ENCODE data around the gene COL4A3. TPM values are rescaled to one million over a fixed set of nuclear protein-coding genes. Genes with fewer than 3 reads are reported as not detected.

COL4A3 gene
- total RNA-seq, 1 donor from 2014 or later, result not detected

GRCh38 chr2:227326783-227327182, 162.4 kb downstream of the COL4A3 start:
- H3K4me1 ChIP-seq (ENCODE audit: insufficient read depth, low read length), result peaks cover 6% of the 10 kb centered on the region
- peaks cover 6% of the 10 kb centered on the region for H4K20me1 ChIP-seq (ENCODE audit: insufficient read depth, low read length)
- Mint-ChIP-seq H3K4me3 (ENCODE audit: unreplicated experiment) (peak overlapping the region; percentile 95), H3K27me3 (ENCODE audit: low read depth, unreplicated experiment) (no peaks in the 10 kb centered on the region), H3K36me3 (ENCODE audit: low read depth, unreplicated experiment) (peaks cover 3% of the 10 kb centered on the region), H3K27ac (ENCODE audit: unreplicated experiment) (no peak overlapping the region), H3K4me1 (ENCODE audit: low read depth, unreplicated experiment) (peaks cover 9% of the 10 kb centered on the region), H3K9me3 (ENCODE audit: unreplicated experiment) (peaks cover 4% of the 10 kb centered on the region)
- H2AFZ ChIP-seq (ENCODE audit: low read depth, low read length), result no peak overlapping the region
- no peak overlapping the region for H3K9ac ChIP-seq (ENCODE audit: low read length)
- no peak for TF ChIP-seq EZH2 (IDR thresholded peaks at IDR 0.05; ENCODE audit: insufficient read depth, low read length)
- TF ChIP-seq CTCF (IDR thresholded peaks at IDR 0.05; ENCODE audit: insufficient read depth, low read depth, low read length), result no peak
- no peak overlapping the region for H3K27ac ChIP-seq (ENCODE audit: low read depth, low read length)
- no peaks in the 10 kb centered on the region for H3K27me3 ChIP-seq (ENCODE audit: insufficient read depth, low read length)
- peaks cover 2% of the 10 kb centered on the region for H3K9me3 ChIP-seq (ENCODE audit: insufficient read depth, low read depth, low read length)
- DNase-seq (ENCODE audit: low read depth), result no peak
- peak overlapping the region; percentile 84 for H3K4me3 ChIP-seq (ENCODE audit: insufficient read depth, low read depth, low read length)
- H3K4me2 ChIP-seq (ENCODE audit: low read length), result peak overlapping the region; percentile 94
- peaks cover 71% of the 10 kb centered on the region for H3K79me2 ChIP-seq (ENCODE audit: insufficient read depth, low read length)
- FAIRE-seq, result no peak
- no peaks in the 10 kb centered on the region for H3K36me3 ChIP-seq (ENCODE audit: insufficient read depth, low read length)

GRCh38 chr2:227335713-227336112, 171.3 kb downstream of the COL4A3 start:
- no peak overlapping the region for H3K4me3 ChIP-seq (ENCODE audit: insufficient read depth, low read depth, low read length)
- Mint-ChIP-seq H3K4me1 (ENCODE audit: low read depth, unreplicated experiment) (no peaks in the 10 kb centered on the region), H3K4me3 (ENCODE audit: unreplicated experiment) (no peak overlapping the region), H3K36me3 (ENCODE audit: low read depth, unreplicated experiment) (peaks cover 10% of the 10 kb centered on the region), H3K27me3 (ENCODE audit: low read depth, unreplicated experiment) (no peaks in the 10 kb centered on the region), H3K27ac (ENCODE audit: unreplicated experiment) (no peak overlapping the region), H3K9me3 (ENCODE audit: unreplicated experiment) (no peaks in the 10 kb centered on the region)
- peaks cover 11% of the 10 kb centered on the region for H3K36me3 ChIP-seq (ENCODE audit: insufficient read depth, low read length)
- H4K20me1 ChIP-seq (ENCODE audit: insufficient read depth, low read length), result no peaks in the 10 kb centered on the region
- no peaks in the 10 kb centered on the region for H3K27me3 ChIP-seq (ENCODE audit: insufficient read depth, low read length)
- DNase-seq (ENCODE audit: low read depth) (no peak), FAIRE-seq (no peak)
- H3K27ac ChIP-seq (ENCODE audit: low read depth, low read length), result no peak overlapping the region
- H2AFZ ChIP-seq (ENCODE audit: low read depth, low read length), result no peak overlapping the region
- H3K4me1 ChIP-seq (ENCODE audit: insufficient read depth, low read length), result no peaks in the 10 kb centered on the region
- no peak overlapping the region for H3K9ac ChIP-seq (ENCODE audit: low read length)
- no peak for TF ChIP-seq CTCF (IDR thresholded peaks at IDR 0.05; ENCODE audit: insufficient read depth, low read depth, low read length)
- TF ChIP-seq EZH2 (IDR thresholded peaks at IDR 0.05; ENCODE audit: insufficient read depth, low read length), result no peak
- H3K79me2 ChIP-seq (ENCODE audit: insufficient read depth, low read length), result peaks cover 16% of the 10 kb centered on the region
- no peaks in the 10 kb centered on the region for H3K9me3 ChIP-seq (ENCODE audit: insufficient read depth, low read depth, low read length)
- H3K4me2 ChIP-seq (ENCODE audit: low read length), result no peak overlapping the region

GRCh38 chr2:227337442-227337841, 173.0 kb downstream of the COL4A3 start:
- TF ChIP-seq EZH2 (IDR thresholded peaks at IDR 0.05; ENCODE audit: insufficient read depth, low read length) (no peak), CTCF (IDR thresholded peaks at IDR 0.05; ENCODE audit: insufficient read depth, low read depth, low read length) (no peak)
- no peaks in the 10 kb centered on the region for H3K27me3 ChIP-seq (ENCODE audit: insufficient read depth, low read length)
- H3K79me2 ChIP-seq (ENCODE audit: insufficient read depth, low read length), result peaks cover 6% of the 10 kb centered on the region
- H3K4me3 ChIP-seq (ENCODE audit: insufficient read depth, low read depth, low read length), result no peak overlapping the region
- no peaks in the 10 kb centered on the region for H4K20me1 ChIP-seq (ENCODE audit: insufficient read depth, low read length)
- H2AFZ ChIP-seq (ENCODE audit: low read depth, low read length), result no peak overlapping the region
- no peak overlapping the region for H3K27ac ChIP-seq (ENCODE audit: low read depth, low read length)
- DNase-seq (ENCODE audit: low read depth) (no peak), FAIRE-seq (no peak)
- no peaks in the 10 kb centered on the region for H3K4me1 ChIP-seq (ENCODE audit: insufficient read depth, low read length)
- Mint-ChIP-seq H3K4me3 (ENCODE audit: unreplicated experiment) (no peak overlapping the region), H3K27ac (ENCODE audit: unreplicated experiment) (no peak overlapping the region), H3K9me3 (ENCODE audit: unreplicated experiment) (no peaks in the 10 kb centered on the region), H3K27me3 (ENCODE audit: low read depth, unreplicated experiment) (no peaks in the 10 kb centered on the region), H3K4me1 (ENCODE audit: low read depth, unreplicated experiment) (no peaks in the 10 kb centered on the region), H3K36me3 (ENCODE audit: low read depth, unreplicated experiment) (peaks cover 9% of the 10 kb centered on the region)
- H3K9me3 ChIP-seq (ENCODE audit: insufficient read depth, low read depth, low read length), result no peaks in the 10 kb centered on the region
- no peak overlapping the region for H3K9ac ChIP-seq (ENCODE audit: low read length)
- H3K36me3 ChIP-seq (ENCODE audit: insufficient read depth, low read length), result peaks cover 11% of the 10 kb centered on the region
- H3K4me2 ChIP-seq (ENCODE audit: low read length), result no peak overlapping the region
